HepG2 (cell line): Measurements from ENCODE around the gene XPO5. TPM values are rescaled to one million over a fixed set of nuclear protein-coding genes. Genes with fewer than 3 reads are reported as not detected.
A peak's percentile ranks its signal among the peaks of the same experiment; 100 is the strongest.

Experiments
- AKAP8 ChIP-seq: sonication (generic); formaldehyde crosslinking; IDR thresholded peaks from 2 replicates; pipeline ENCODE4 v1.5.1; 2020; ENCODE audit warnings: mild to moderate bottlenecking, missing genetic modification reagents
- CAMTA2 ChIP-seq: sonication (generic); formaldehyde crosslinking; IDR thresholded peaks from 2 replicates; pipeline ENCODE4 v1.4.0; 2020; ENCODE audit warnings: mild to moderate bottlenecking, missing genetic modification reagents, borderline replicate concordance
- GTF3A ChIP-seq: sonication (generic); formaldehyde crosslinking; conservative IDR thresholded peaks from 2 replicates; pipeline ENCODE4 v1.4.0; 2020; ENCODE audit warnings: mild to moderate bottlenecking, missing genetic modification reagents
- JUND ChIP-seq: sonication (generic); formaldehyde crosslinking; IDR thresholded peaks from 2 replicates; pipeline ENCODE4 v1.8.0; 2022; ENCODE audit warnings: mild to moderate bottlenecking, missing genetic modification reagents
- KLF13 ChIP-seq: sonication (generic); formaldehyde crosslinking; IDR thresholded peaks from 2 replicates; pipeline ENCODE4 v1.4.0; 2020; ENCODE audit warnings: mild to moderate bottlenecking, missing genetic modification reagents
- KMT2B ChIP-seq: IDR thresholded peaks from 2 replicates; pipeline ENCODE4 v1.6.1; 2016; ENCODE audit warnings: missing genetic modification reagents, missing compliant biosample characterization
- MEF2D ChIP-seq: sonication (generic); formaldehyde crosslinking; IDR thresholded peaks from 2 replicates; pipeline ENCODE4 v1.5.1; 2020; ENCODE audit warnings: mild to moderate bottlenecking, missing genetic modification reagents
- MLXIP ChIP-seq: sonication (generic); formaldehyde crosslinking; IDR thresholded peaks from 2 replicates; pipeline ENCODE4 v1.9.0; 2021; ENCODE audit warnings: missing genetic modification reagents, borderline replicate concordance
- PATZ1 ChIP-seq: sonication (generic); formaldehyde crosslinking; IDR thresholded peaks from 2 replicates; pipeline ENCODE4 v1.4.0; 2020; ENCODE audit warnings: missing genetic modification reagents
- SRSF1 ChIP-seq: fragments of 200-400 bp; formaldehyde crosslinking; optimal IDR thresholded peaks from 2 replicates; pipeline ENCODE3; 2017; ENCODE audit warnings: mild to moderate bottlenecking, low read depth, low read length, moderate library complexity
- ZFP41 ChIP-seq: sonication (generic); formaldehyde crosslinking; IDR thresholded peaks from 2 replicates; pipeline ENCODE4 v1.4.0; 2020; ENCODE audit warnings: mild to moderate bottlenecking, missing genetic modification reagents, borderline replicate concordance
- ZNF235 ChIP-seq: sonication (generic); formaldehyde crosslinking; IDR thresholded peaks from 2 replicates; pipeline ENCODE4 v1.8.1; 2023; ENCODE audit warnings: mild to moderate bottlenecking, missing genetic modification reagents, borderline replicate concordance
- ZNF292 ChIP-seq: sonication (generic); formaldehyde crosslinking; IDR thresholded peaks from 2 replicates; pipeline ENCODE4 v1.8.1; 2022; ENCODE audit warnings: mild to moderate bottlenecking, low read depth, missing genetic modification reagents, borderline replicate concordance
- ZNF574 ChIP-seq: sonication (generic); formaldehyde crosslinking; IDR thresholded peaks from 2 replicates; pipeline ENCODE4 v1.4.0; 2020; ENCODE audit warnings: missing genetic modification reagents
- ZNF605 ChIP-seq: sonication (generic); formaldehyde crosslinking; IDR thresholded peaks from 2 replicates; pipeline ENCODE4 v1.8.0; 2022; ENCODE audit warnings: mild to moderate bottlenecking, missing genetic modification reagents
- ZNF616 ChIP-seq: sonication (generic); formaldehyde crosslinking; IDR thresholded peaks from 2 replicates; pipeline ENCODE4 v1.5.0; 2020; ENCODE audit warnings: low read depth, mild to moderate bottlenecking, missing genetic modification reagents
- ZNF770 ChIP-seq: sonication (generic); formaldehyde crosslinking; IDR thresholded peaks from 2 replicates; pipeline ENCODE4 v1.5.0; 2020; ENCODE audit warnings: mild to moderate bottlenecking, missing genetic modification reagents
- polyA plus RNA-seq, 8 experiments: library from polyadenylated mRNA; depleted of rRNA in 3 of 8; stranded (reverse) in 7 of 8; unstranded in 1 of 8; fragments of >200 nt; fragmentation: Illumina TruSeq in 4 of 8; extraction: Trizol in 4 of 8; gene quantifications; 2 replicates each; pipeline versions ENCODE4 v1.2.1 to v1.2.3, GENCODE V29; 2011 to 2016; ENCODE audit warnings: low read depth in 4 of 8, missing spikeins in 1 of 8, mixed read lengths in 1 of 8; ENCODE audit not compliant: insufficient read depth in 1 of 8
- total RNA-seq, 5 experiments: library from RNA; depleted of rRNA; stranded (reverse); fragments of >200 nt; fragmentation: Illumina TruSeq; extraction: Trizol; gene quantifications; 2 replicates each; pipeline ENCODE4 v1.2.3, GENCODE V29; 2016; ENCODE audit warnings: low read depth in 1 of 5

The XPO5 gene
- total and polyA plus RNA-seq, 2 of the 13 experiments (the other 11 are each of a cell fraction or from before 2014, with no cell fraction given), result 52.2 to 68.0 TPM

GRCh38 chr6:43509142-43509983 lies 66.5 kb downstream of the XPO5 start (continued):
- TF ChIP-seq MLXIP (no peak), CAMTA2 (CRISPR knock-in tag) (peak; percentile 50; the same call in 1 of the 2 replicates), JUND (CRISPR knock-in tag) (no peak), GTF3A (CRISPR knock-in tag) (no peak), PATZ1 (CRISPR knock-in tag) (peak; percentile 63), ZNF605 (CRISPR knock-in tag) (peak; percentile 17; the same call in 1 of the 2 replicates), KMT2B (CRISPR knock-in tag) (peak; percentile 45; the same call in 1 of the 2 replicates), ZNF574 (CRISPR knock-in tag) (peak; percentile 21; the same call in 1 of the 2 replicates), ZFP41 (CRISPR knock-in tag) (peak; percentile 93; the same call in 1 of the 2 replicates), ZNF770 (peak; percentile 88), MEF2D (CRISPR knock-in tag) (peak; percentile 19; the same call in 1 of the 2 replicates), ZNF292 (CRISPR knock-in tag) (no peak), ZNF235 (CRISPR knock-in tag) (peak; percentile 58; the same call in 1 of the 2 replicates), SRSF1 (no peak), ZNF616 (CRISPR knock-in tag) (peak; percentile 40; the same call in 1 of the 2 replicates), AKAP8 (no peak), KLF13 (CRISPR knock-in tag) (peak; percentile 96; the same call in 1 of the 2 replicates)
